ENCODE data around the gene PDXDC1. TPM values are rescaled to one million over a fixed set of nuclear protein-coding genes. Genes with fewer than 3 reads are reported as not detected.
A peak's percentile ranks its signal among the peaks of the same experiment; 100 is the strongest.
"Not testable (repeated sequence)": the region's sequence is repeated elsewhere in the genome, so short reads cannot be mapped to it uniquely, and the experiment has no call there.

Gene PDXDC1
- total and polyA plus RNA-seq, 4 donors, result 35.7 to 109 (median 69.6) TPM

- Histone ChIP-seq H3K4me1 (ENCODE audit: control insufficient read depth in 5 of 5, insufficient read depth in 5 of 5, low read length in 5 of 5) (peaks cover 0 to 3% (median 0%) of the 10 kb centered on the region in 5 donors), H3K4me3 (no peak overlapping the region), H3K36me3 (ENCODE audit: control insufficient read depth in 4 of 4, insufficient read depth in 4 of 4, low read length in 4 of 4) (peaks cover 3 to 15% (median 15%) of the 10 kb centered on the region in 4 donors), H3K9me3 (ENCODE audit: control insufficient read depth in 4 of 4, insufficient read depth in 3 of 4, low read length in 3 of 4) (no peaks in the 10 kb centered on the region), H3K9ac (ENCODE audit: insufficient read depth in 1 of 2, low read length in 2 of 2) (no peak overlapping the region), H3K27ac (ENCODE audit: low read depth in 1 of 2, low read length in 1 of 2) (no peak overlapping the region), H3K27me3 (ENCODE audit: control insufficient read depth in 3 of 3, insufficient read depth in 3 of 3, low read length in 2 of 3) (no peaks in the 10 kb centered on the region)
- WGBS, 2 donors, result 95 to 96% methylated on average over 21 of the region's 21 CpGs
- no peak for DNase-seq
- TF ChIP-seq CTCF (IDR thresholded peaks at IDR 0.05; ENCODE audit: control extremely low read depth, extremely low read depth), result no peak
- no peak for ATAC-seq (ENCODE audit: insufficient read depth, low FRiP score)
These were observed 72.0 kb downstream of the PDXDC1 start for GRCh38 chr16:15046692-15047376.

GRCh38 chr16:15049581-15050180 is 74.9 kb downstream of the PDXDC1 start:
- TF ChIP-seq CTCF (IDR thresholded peaks at IDR 0.05; ENCODE audit: control extremely low read depth, extremely low read depth), result no peak
- peaks cover 0 to 11% (median 2%) of the 10 kb centered on the region in 5 donors for H3K4me1 ChIP-seq (ENCODE audit: control insufficient read depth in 5 of 5, insufficient read depth in 5 of 5, low read length in 5 of 5)
- H3K4me3 ChIP-seq, result no peak overlapping the region
- no peak overlapping the region for H3K9ac ChIP-seq (ENCODE audit: insufficient read depth in 1 of 2, low read length in 2 of 2)
- ATAC-seq (ENCODE audit: insufficient read depth, low FRiP score), result no peak
- H3K27ac ChIP-seq (ENCODE audit: low read depth in 1 of 2, low read length in 1 of 2), result peak overlapping the region in 1 of 2 donors; percentile 20
- H3K9me3 ChIP-seq (ENCODE audit: control insufficient read depth in 4 of 4, insufficient read depth in 3 of 4, low read length in 3 of 4), result peaks cover 0 to 2% (median 0%) of the 10 kb centered on the region in 4 donors
- DNase-seq, result no peak
- no peaks in the 10 kb centered on the region for H3K27me3 ChIP-seq (ENCODE audit: control insufficient read depth in 3 of 3, insufficient read depth in 3 of 3, low read length in 2 of 3)
- WGBS, 2 donors, result 84 to 93% methylated on average over 3 of the region's 3 CpGs
- peaks cover 0 to 15% (median 11%) of the 10 kb centered on the region in 4 donors for H3K36me3 ChIP-seq (ENCODE audit: control insufficient read depth in 4 of 4, insufficient read depth in 4 of 4, low read length in 4 of 4)

GRCh38 chr16:15050440-15050839 is 75.6 kb downstream of the PDXDC1 start:
- not testable (repeated sequence) for H3K27me3 ChIP-seq (ENCODE audit: control insufficient read depth in 3 of 3, insufficient read depth in 3 of 3, low read length in 2 of 3); ATAC-seq (ENCODE audit: insufficient read depth, low FRiP score); H3K9me3 ChIP-seq (ENCODE audit: control insufficient read depth in 4 of 4, insufficient read depth in 3 of 4, low read length in 3 of 4)

GRCh38 chr16:15051387-15051951 is 76.6 kb downstream of the PDXDC1 start:
- TF ChIP-seq CTCF (IDR thresholded peaks at IDR 0.05; ENCODE audit: control extremely low read depth, extremely low read depth), result no peak
- no peak overlapping the region for H3K27ac ChIP-seq (ENCODE audit: low read depth in 1 of 2, low read length in 1 of 2)
- DNase-seq (no peak), ATAC-seq (ENCODE audit: insufficient read depth, low FRiP score) (no peak)
- peaks cover 0 to 2% (median 0%) of the 10 kb centered on the region in 4 donors for H3K9me3 ChIP-seq (ENCODE audit: control insufficient read depth in 4 of 4, insufficient read depth in 3 of 4, low read length in 3 of 4)
- no peak overlapping the region for H3K9ac ChIP-seq (ENCODE audit: insufficient read depth in 1 of 2, low read length in 2 of 2)
- no peak overlapping the region for H3K4me3 ChIP-seq
- H3K27me3 ChIP-seq (ENCODE audit: control insufficient read depth in 3 of 3, insufficient read depth in 3 of 3, low read length in 2 of 3), result no peaks in the 10 kb centered on the region
- H3K36me3 ChIP-seq (ENCODE audit: control insufficient read depth in 4 of 4, insufficient read depth in 4 of 4, low read length in 4 of 4), result peaks cover 0 to 9% (median 5%) of the 10 kb centered on the region in 4 donors
- 95 to 97% methylated on average over 9 of the region's 9 CpGs for WGBS, 2 donors
- H3K4me1 ChIP-seq (ENCODE audit: control insufficient read depth in 5 of 5, insufficient read depth in 5 of 5, low read length in 5 of 5), result peaks cover 0 to 13% (median 4%) of the 10 kb centered on the region in 5 donors

More at GRCh38 chr16:15050440-15050839, 75.6 kb downstream of the PDXDC1 start:
- H3K9ac ChIP-seq (ENCODE audit: insufficient read depth in 1 of 2, low read length in 2 of 2); H3K4me3 ChIP-seq; DNase-seq; H3K27ac ChIP-seq (ENCODE audit: low read depth in 1 of 2, low read length in 1 of 2): not testable (repeated sequence)
- WGBS, 2 donors, result 80 to 100% methylated on average over 1 of the region's 1 CpG
- peaks cover 0 to 13% (median 4%) of the 10 kb centered on the region in 5 donors for H3K4me1 ChIP-seq (ENCODE audit: control insufficient read depth in 5 of 5, insufficient read depth in 5 of 5, low read length in 5 of 5)
- H3K36me3 ChIP-seq (ENCODE audit: control insufficient read depth in 4 of 4, insufficient read depth in 4 of 4, low read length in 4 of 4), result peaks cover 0 to 15% (median 9%) of the 10 kb centered on the region in 4 donors
